K562 (cell line): Measurements from ENCODE around the gene TMEM248. TPM values are rescaled to one million over a fixed set of nuclear protein-coding genes. Genes with fewer than 3 reads are reported as not detected.
A peak's percentile ranks its signal among the peaks of the same experiment; 100 is the strongest.

ENCODE experiments used
- ARID4B ChIP-seq: sonication (generic); formaldehyde crosslinking; IDR thresholded peaks from 2 replicates; pipeline ENCODE4 v1.8.0; 2022; ENCODE audit warnings: mild to moderate bottlenecking, missing genetic modification reagents
- EP400 ChIP-seq: fragments of 450-650 bp; IDR thresholded peaks from 2 replicates; pipeline ENCODE4 v1.6.1; 2017; ENCODE audit warnings: antibody characterized with exemption, mild to moderate bottlenecking, moderate library complexity
- FOS ChIP-seq: IDR thresholded peaks from 3 replicates; pipeline ENCODE4 v1.6.1; 2011; ENCODE audit not compliant: insufficient read length; ENCODE audit errors: extremely low read depth
- FOXO4 ChIP-seq: fragments of 450-650 bp; formaldehyde crosslinking; IDR thresholded peaks from 2 replicates; pipeline ENCODE4 v1.4.0; 2020; ENCODE audit warnings: mild to moderate bottlenecking, moderate library complexity
- MITF ChIP-seq: IDR thresholded peaks from 2 replicates; pipeline ENCODE4 v1.6.1; 2014; ENCODE audit warnings: antibody characterized with exemption
- TFAP4 ChIP-seq: sonication (generic); formaldehyde crosslinking; IDR thresholded peaks from 2 replicates; pipeline ENCODE4 v1.8.0; 2022; ENCODE audit warnings: missing genetic modification reagents, mild to moderate bottlenecking, moderate library complexity, borderline replicate concordance
- UBTF ChIP-seq, 2 experiments: IDR thresholded peaks; 2 replicates each; pipeline ENCODE4 v1.6.1; 2012; ENCODE audit warnings: improper control_type of control experiment in 2 of 2, low read depth in 2 of 2, low read length in 2 of 2, borderline replicate concordance in 1 of 2
- ZBTB17 ChIP-seq: fragments of 450-650 bp; formaldehyde crosslinking; IDR thresholded peaks from 2 replicates; pipeline ENCODE4 v1.4.0; 2020; ENCODE audit warnings: mild to moderate bottlenecking
- ZNF224 ChIP-seq: sonication (generic); formaldehyde crosslinking; IDR thresholded peaks from 2 replicates; pipeline ENCODE4 v1.8.0; 2022; ENCODE audit warnings: mild to moderate bottlenecking, missing genetic modification reagents
- ZNF239 ChIP-seq: fragments of 250-450 bp; sonication (Bioruptor Pico); IDR thresholded peaks from 2 replicates; pipeline ENCODE4 v1.4.0; 2020; ENCODE audit warnings: mild to moderate bottlenecking
- polyA plus RNA-seq, 8 experiments: library from polyadenylated mRNA; depleted of rRNA in 4 of 8; stranded (reverse) in 5 of 8; unstranded in 3 of 8; fragments of >200 nt; fragmentation: Nextera tagmentation in 2 of 8; fragmentation: Illumina TruSeq in 1 of 8; extraction: Ambion mirVana in 2 of 8; extraction: Trizol in 1 of 8; gene quantifications; 2 replicates each; pipeline versions ENCODE4 v1.2.1 to v1.2.3, GENCODE V29; 2011 to 2014; ENCODE audit warnings: inconsistent platforms in 1 of 8, missing spikeins in 1 of 8
- total RNA-seq, 7 experiments: library from RNA; depleted of rRNA in 6 of 7; stranded (reverse); fragments of >200 nt in 6 of 7; fragmentation: Illumina TruSeq in 2 of 7; extraction: Trizol in 2 of 7; gene quantifications; 2 replicates each; pipeline versions ENCODE4 v1.2.1 to v1.2.3, GENCODE V29; 2011 to 2021; ENCODE audit warnings: low replicate concordance in 1 of 7

Gene TMEM248
- total and polyA plus RNA-seq, 9 of the 15 experiments (the other 6 are each of a cell fraction or from before 2014, with no cell fraction given), result 6.3 to 132 (median 64.4) TPM

GRCh38 chr7:66894463-66895080 is 26.5 kb upstream of the TMEM248 start (continued):
- TF ChIP-seq FOS (no peak), MITF (no peak), ZNF224 (CRISPR knock-in tag) (no peak), ZBTB17 (CRISPR knock-in tag) (no peak), EP400 (no peak), ZNF239 (CRISPR knock-in tag) (no peak), UBTF (IDR thresholded peaks at IDR 0.05; ENCODE audit: borderline replicate concordance in 1 of 2, low read depth in 2 of 2, low read length in 2 of 2) (no peak), TFAP4 (CRISPR knock-in tag) (peak; percentile 16; the same call in 1 of the 2 replicates), ARID4B (CRISPR knock-in tag) (0 out of 2 replicates have a peak, but pooled peaks have one; percentile 21), FOXO4 (CRISPR knock-in tag) (no peak)
